Measurements from ENCODE around the gene MYL12A. TPM values are rescaled to one million over a fixed set of nuclear protein-coding genes. Genes with fewer than 3 reads are reported as not detected.

MYL12A gene
- 1,280 and 1,623 TPM in 2 replicates for total RNA-seq

DNA sequence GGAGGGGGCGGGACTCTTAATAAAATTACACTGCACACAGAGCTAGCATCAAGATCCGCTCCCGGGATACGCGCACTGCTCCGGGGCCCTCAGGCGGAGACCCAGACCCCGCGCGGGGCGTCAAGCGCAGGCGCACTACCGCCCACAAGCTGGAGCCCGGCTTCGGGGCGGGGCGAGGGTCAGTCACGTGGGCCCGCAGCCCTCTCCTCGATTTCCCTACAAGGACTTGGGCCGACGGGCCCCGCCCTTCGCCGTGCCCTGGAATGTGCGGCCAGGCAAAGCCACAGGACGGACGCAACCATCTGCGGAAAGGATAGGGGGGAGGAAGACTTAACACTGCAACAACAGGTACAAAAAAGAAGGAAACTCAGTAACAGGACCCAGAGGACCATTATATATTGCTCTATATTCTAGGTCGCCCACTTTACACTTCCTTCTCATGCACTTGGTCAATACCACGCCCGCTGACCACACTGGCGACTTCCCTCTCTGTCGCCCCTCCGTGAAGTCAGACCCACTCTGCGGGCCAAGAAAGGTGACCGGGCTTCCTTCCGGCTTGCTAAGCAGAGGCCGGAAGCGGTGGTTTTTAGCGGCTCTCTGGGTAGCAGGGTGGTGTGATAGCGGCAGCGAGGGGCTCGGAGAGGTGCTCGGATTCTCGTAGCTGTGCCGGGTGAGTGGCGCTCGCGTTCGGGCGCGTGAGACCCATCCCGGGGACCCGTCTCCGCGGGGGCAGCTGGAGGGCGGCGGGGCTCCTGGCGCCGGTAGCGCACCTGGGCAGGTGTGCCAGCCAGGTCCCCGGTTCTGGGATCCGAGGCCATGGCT, at the start of gene MYL12A:
Gene MYL12A, plus strand, starts transcription at position 562 of the 822 bp plus-strand sequence. CDS start 5,447 bp downstream, outside the sequence.

DNA sequence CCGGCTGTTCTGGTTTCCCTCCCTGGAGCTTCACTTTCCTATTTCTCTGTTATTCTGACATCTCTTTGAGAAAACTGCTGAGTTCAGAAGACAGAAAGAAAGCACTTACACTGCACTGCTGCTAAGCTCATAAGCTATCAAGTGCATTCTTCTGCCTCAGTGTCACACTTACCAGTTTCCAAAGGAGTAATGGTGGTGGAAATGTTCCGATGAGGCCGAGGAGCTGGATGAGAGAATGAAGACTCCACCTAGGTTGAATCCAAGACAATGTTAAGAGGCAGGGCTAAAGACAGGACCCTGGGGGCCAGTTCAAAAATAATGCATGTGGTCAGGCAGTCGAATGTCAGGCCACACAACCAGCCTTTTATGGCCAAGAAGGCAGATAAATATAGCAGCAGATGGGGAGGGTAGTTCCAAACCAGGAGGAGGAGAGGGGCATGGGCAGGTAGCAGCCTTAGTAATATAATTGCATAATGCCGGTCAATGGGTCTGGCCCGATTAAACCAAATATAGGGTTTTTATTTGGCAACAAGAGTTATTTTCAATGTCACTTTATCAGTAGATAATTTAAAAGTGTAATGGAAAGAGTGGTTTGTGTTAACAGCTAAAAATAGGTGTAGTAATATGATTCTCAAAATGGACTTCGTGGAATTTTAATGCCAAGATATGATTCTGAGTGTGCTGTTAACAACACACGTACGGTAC, 27.8 kb upstream of the MYL12A start, which contains the start of gene MYOM1:
Gene MYOM1, minus strand, starts transcription at position 338 of the 705 bp plus-strand sequence. CDS start 4,745 bp downstream, outside the sequence.

DNA sequence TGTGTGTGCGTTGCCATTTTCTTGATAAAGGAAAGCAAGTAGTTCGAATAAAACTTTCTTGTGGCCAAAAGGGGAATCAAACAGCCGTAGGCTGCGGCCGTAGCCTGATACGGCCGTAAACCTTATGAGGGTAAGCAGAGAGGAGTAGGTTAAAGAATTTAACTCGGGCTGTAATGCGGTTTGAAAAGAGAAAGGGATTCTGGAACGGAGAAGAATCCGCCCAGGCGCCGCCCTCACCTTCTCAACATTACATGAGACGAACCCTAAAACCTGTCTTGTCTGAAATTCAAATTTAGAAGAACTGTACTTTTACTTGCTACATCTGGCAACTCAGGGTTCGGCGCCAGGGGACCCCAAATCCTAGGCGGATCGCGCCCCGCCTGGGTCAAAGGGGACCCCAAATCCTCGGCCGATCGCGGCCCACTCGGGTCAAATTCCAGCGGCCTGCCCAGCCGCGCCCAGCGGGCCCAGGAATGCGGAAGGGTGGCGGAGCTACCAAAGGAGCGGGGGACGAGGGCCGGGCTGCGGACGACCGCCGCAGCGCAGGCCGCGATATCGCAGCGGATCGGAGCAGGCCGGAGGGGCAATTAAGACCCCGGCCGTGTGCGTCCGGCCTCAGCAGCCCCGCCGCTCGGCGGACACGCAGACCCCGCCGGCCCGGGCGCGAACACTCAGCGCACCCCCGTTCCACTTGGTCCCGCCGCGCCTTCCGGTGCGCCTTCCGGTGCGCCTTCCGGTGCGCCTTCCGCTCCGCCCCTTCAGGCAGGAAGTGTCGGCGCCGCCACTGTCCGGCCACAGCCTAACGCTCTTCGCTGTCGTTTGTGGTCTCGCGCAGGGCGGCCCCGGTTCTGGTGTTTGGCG, 14.0 kb downstream of the MYL12A start, which contains the start of gene MYL12B:
Gene MYL12B, plus strand, starts transcription at position 761 of the 861 bp plus-strand sequence. CDS start 10,766 bp downstream, outside the sequence.

Other genes with a start within 250 kb of the MYL12A start
- 26.6 and 40.0 TPM in 2 replicates for gene LPIN2, start 234.7 kb upstream of the MYL12A start, total RNA-seq
- gene MYOM1, start 27.8 kb upstream of the MYL12A start, total RNA-seq, result 0.32 and 0.91 TPM in 2 replicates
- 686 and 1,109 TPM in 2 replicates for gene MYL12B, start 14.3 kb downstream of the MYL12A start, total RNA-seq
- gene TGIF1, start 202.4 kb downstream of the MYL12A start, total RNA-seq, result 111 and 144 TPM in 2 replicates

Measured in epithelial cell of umbilical artery (primary cell).